ENCODE data around the gene EXOG. TPM values are rescaled to one million over a fixed set of nuclear protein-coding genes. Genes with fewer than 3 reads are reported as not detected.

EXOG gene
- total and polyA plus RNA-seq, 3 experiments from 2014 or later: 8.7 to 19.0 (median 17.7) TPM

DNA sequence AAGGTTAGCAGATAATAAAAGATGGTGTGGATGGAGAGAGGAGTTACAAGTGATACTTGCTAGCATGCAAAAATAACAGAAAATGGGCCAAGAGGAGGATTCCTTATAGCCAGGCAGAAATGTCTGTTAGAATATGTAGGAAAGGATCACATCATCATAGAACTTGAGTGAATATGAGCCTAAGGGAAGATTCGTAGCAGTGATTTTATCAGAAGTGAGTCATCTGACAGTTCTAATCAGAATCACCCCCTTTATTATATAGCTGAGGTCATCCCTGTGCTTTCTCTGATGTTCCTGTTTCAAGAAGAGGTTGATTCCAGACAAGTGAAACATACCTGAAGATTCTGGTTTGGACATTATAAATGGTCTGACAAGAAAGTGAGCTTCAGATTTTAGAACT lies 22.9 kb downstream of the EXOG start:
- Mint-ChIP-seq H3K4me3 (peak overlapping the region in 2 of 7 donors; percentile 13 to 73), H3K27ac (peak overlapping the region; percentile 57 to 98 (median 85)), H3K9me3 (no peaks in the 10 kb centered on the region), H3K27me3 (no peaks in the 10 kb centered on the region), H3K4me1 (peaks cover 33 to 43% (median 39%) of the 10 kb centered on the region in 3 donors), H3K36me3 (peaks cover 0 to 37% (median 7%) of the 10 kb centered on the region in 3 donors)
- ChIA-PET POLR2A (interaction anchor here (0.7 kb wide), 1 partner anchor 22 kb away, joined by 3 read pairs; no protein-coding TSS in a partner anchor), CTCF (interaction anchor here (1.0 to 6.1 kb wide), 3 partner anchors 17 to 135 kb away, joined by 3 to 79 read pairs (median 6); no protein-coding TSS in a partner anchor)
- Histone ChIP-seq H3K4me1 (ENCODE audit: insufficient read depth, low read length) (peaks cover 27% of the 10 kb centered on the region), H3K9me3 (ENCODE audit: low read length) (no peaks in the 10 kb centered on the region), H3K36me3 (ENCODE audit: insufficient read depth, low read length) (no peaks in the 10 kb centered on the region), H3K4me3 (ENCODE audit: low read length) (no peak overlapping the region), H3K27me3 (ENCODE audit: insufficient read depth, low read length, poor library complexity, severe bottlenecking) (no peaks in the 10 kb centered on the region), H3K27ac (ENCODE audit: low read depth, low read length) (no peak overlapping the region)
- DNase-seq: no peak

DNA sequence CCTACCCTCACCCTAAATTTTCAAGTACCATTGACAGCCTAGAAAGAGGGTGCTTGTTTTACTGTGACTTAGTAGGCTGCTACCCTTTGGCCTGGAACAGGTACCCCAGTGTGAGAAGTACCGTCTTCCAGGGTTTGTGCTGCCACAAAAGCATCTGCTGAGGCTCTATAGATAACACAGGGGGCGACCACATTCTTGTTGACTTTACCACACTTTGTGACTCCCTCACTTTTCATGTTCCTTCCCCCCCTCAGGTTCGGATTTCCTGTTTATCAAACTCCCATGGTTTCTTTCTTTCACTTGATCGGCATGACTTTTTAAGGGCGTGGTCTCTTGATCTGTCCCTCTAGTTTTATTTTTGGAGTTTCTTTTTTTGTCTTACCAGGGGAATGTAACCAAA lies 23.5 kb downstream of the EXOG start:
- H3K27me3 ChIP-seq (ENCODE audit: insufficient read depth, low read length, poor library complexity, severe bottlenecking): no peaks in the 10 kb centered on the region
- H3K4me3 Mint-ChIP-seq: peak overlapping the region; percentile 11 to 73 (median 60)
- ChIA-PET POLR2A (no interaction called here), CTCF (interaction anchor here (2.0 to 6.1 kb wide), 4 partner anchors 20 to 134 kb away, joined by 4 to 79 read pairs (median 14); partner anchors contain the start of gene EXOG)
- H3K27me3 Mint-ChIP-seq: no peaks in the 10 kb centered on the region
- peak overlapping the region; percentile 57 to 98 (median 85) for H3K27ac Mint-ChIP-seq
- no peak overlapping the region for H3K27ac ChIP-seq (ENCODE audit: low read depth, low read length)
- no peaks in the 10 kb centered on the region for H3K9me3 Mint-ChIP-seq
- peaks cover 33 to 43% (median 39%) of the 10 kb centered on the region in 3 donors for H3K4me1 Mint-ChIP-seq
- H3K4me3 ChIP-seq (ENCODE audit: low read length): peak overlapping the region; percentile 1
- no peaks in the 10 kb centered on the region for H3K9me3 ChIP-seq (ENCODE audit: low read length)
- peak in 3 of 5 donors; percentile 55 to 72 (median 63) for DNase-seq
- peaks cover 27% of the 10 kb centered on the region for H3K4me1 ChIP-seq (ENCODE audit: insufficient read depth, low read length)
- H3K36me3 Mint-ChIP-seq: peaks cover 2 to 39% (median 9%) of the 10 kb centered on the region in 3 donors
- H3K36me3 ChIP-seq (ENCODE audit: insufficient read depth, low read length): no peaks in the 10 kb centered on the region

DNA sequence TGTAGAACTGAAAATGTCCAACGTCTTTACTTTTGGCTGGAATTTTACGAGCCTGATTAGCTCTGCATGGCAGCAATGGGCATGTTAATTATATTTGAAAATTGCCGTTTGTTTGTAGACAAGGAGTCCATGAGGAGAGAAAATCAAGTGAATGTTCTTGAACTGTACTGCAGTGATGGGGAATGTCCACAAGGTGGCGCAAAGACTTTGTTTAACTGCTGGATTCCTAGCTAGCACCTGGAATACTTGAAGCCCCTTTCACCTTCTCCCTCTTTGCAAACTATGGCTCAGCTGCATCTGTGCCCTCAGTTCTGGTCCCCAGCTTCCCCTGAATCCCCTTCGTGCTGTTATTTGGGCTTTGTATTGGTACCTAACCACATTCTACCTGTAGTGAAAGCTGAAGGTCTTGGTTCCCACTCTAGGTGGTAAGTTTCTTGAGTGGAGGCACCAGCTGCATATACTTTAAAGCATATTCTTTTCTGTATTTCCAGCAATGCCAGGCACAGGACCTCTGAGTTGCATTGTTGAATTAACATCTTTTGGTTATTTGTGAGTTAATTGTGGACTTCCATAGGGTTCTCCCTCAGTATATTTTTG lies 25.3 kb downstream of the EXOG start:
- H3K36me3 Mint-ChIP-seq: peaks cover 7 to 48% (median 17%) of the 10 kb centered on the region in 3 donors
- DNase-seq: peak; percentile 21 to 74 (median 51)
- Histone ChIP-seq H3K27me3 (ENCODE audit: insufficient read depth, low read length, poor library complexity, severe bottlenecking) (no peaks in the 10 kb centered on the region), H3K9me3 (ENCODE audit: low read length) (no peaks in the 10 kb centered on the region), H3K4me1 (ENCODE audit: insufficient read depth, low read length) (peaks cover 27% of the 10 kb centered on the region), H3K27ac (ENCODE audit: low read depth, low read length) (no peak overlapping the region), H3K36me3 (ENCODE audit: insufficient read depth, low read length) (peaks cover 4% of the 10 kb centered on the region), H3K4me3 (ENCODE audit: low read length) (no peak overlapping the region)
- peaks cover 33 to 43% (median 39%) of the 10 kb centered on the region in 3 donors for H3K4me1 Mint-ChIP-seq
- no peaks in the 10 kb centered on the region for H3K27me3 Mint-ChIP-seq
- H3K9me3 Mint-ChIP-seq: no peaks in the 10 kb centered on the region
- H3K27ac Mint-ChIP-seq: peak overlapping the region in 3 of 8 donors; percentile 43 to 95 (median 77)
- ChIA-PET POLR2A (interaction anchor here (1.0 kb wide), 1 partner anchor 25 kb away, joined by 3 read pairs; the partner anchor contains the start of gene EXOG), CTCF (interaction anchor here (0.6 to 6.1 kb wide), 29 partner anchors 8 to 770 kb away, joined by 3 to 79 read pairs (median 4); partner anchors contain the start of genes EXOG and XYLB)
- H3K4me3 Mint-ChIP-seq: peak overlapping the region in 1 of 7 donors; percentile 21

DNA sequence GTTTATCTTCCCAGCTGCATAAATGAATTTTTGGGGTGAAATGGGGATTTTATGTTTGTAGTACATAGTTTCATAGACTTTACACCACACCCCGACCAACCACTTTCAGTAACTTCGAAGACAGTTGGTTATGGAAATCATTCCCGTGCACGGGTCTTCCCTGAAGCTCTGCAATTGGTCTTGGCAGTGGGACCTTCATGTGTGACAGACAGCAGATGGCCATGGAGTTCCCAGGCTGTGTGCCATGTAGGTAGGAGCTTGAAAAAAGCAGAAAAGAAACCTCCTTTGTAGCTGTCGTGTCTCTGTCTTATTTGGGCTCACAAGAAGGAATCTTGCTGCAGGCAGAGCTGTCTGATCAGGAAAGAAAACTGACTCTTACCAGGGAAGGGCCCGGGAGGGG lies 25.9 kb downstream of the EXOG start:
- peaks cover 7 to 48% (median 16%) of the 10 kb centered on the region in 3 donors for H3K36me3 Mint-ChIP-seq
- H3K4me1 Mint-ChIP-seq: peaks cover 33 to 43% (median 39%) of the 10 kb centered on the region in 3 donors
- H3K9me3 Mint-ChIP-seq: no peaks in the 10 kb centered on the region
- no peak overlapping the region for H3K27ac Mint-ChIP-seq
- POLR2A ChIA-PET: interaction anchor here (1.0 kb wide), 1 partner anchor 26 kb away, joined by 3 read pairs; the partner anchor contains the start of gene EXOG
- no peaks in the 10 kb centered on the region for H3K27me3 Mint-ChIP-seq
- Histone ChIP-seq H3K4me3 (ENCODE audit: low read length) (no peak overlapping the region), H3K4me1 (ENCODE audit: insufficient read depth, low read length) (peaks cover 27% of the 10 kb centered on the region), H3K27ac (ENCODE audit: low read depth, low read length) (no peak overlapping the region), H3K36me3 (ENCODE audit: insufficient read depth, low read length) (peaks cover 4% of the 10 kb centered on the region), H3K9me3 (ENCODE audit: low read length) (no peaks in the 10 kb centered on the region), H3K27me3 (ENCODE audit: insufficient read depth, low read length, poor library complexity, severe bottlenecking) (no peaks in the 10 kb centered on the region)
- DNase-seq: no peak
- CTCF ChIA-PET: interaction anchor here (0.8 to 6.1 kb wide), 26 partner anchors 8 to 770 kb away, joined by 3 to 79 read pairs (median 4); partner anchors contain the start of genes EXOG and XYLB
- H3K4me3 Mint-ChIP-seq: no peak overlapping the region

DNA sequence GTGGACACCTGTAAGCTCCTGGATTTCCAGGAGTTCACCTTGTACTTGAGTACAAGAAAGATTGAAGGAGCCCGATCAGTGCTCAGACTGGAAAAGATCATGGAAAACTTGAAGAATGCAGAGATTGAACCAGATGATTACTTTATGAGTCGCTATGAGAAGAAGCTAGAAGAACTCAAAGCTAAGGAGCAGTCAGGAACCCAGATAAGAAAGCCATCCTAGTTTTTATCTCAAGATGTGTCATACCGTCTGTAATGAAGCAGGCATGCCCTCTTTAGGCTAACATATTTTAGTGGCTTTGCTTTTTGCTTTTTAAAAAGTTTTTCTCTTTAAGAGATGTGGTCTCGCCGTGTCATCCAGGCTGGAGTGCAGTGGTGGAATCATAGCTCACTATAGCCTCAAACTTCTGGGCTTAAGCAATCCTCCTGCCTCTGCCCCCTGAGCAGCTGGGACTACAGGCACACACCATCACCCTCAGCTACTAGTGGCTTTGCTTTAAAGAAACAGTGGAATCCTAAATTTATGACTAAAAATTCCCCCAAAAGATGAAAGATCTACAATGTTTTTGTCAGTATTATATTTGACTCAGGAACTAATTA lies 28.1 kb downstream of the EXOG start:
- Mint-ChIP-seq H3K4me1 (peaks cover 21 to 28% (median 25%) of the 10 kb centered on the region in 3 donors), H3K27me3 (no peaks in the 10 kb centered on the region), H3K9me3 (no peaks in the 10 kb centered on the region), H3K36me3 (peaks cover 7 to 61% (median 22%) of the 10 kb centered on the region in 3 donors), H3K4me3 (no peak overlapping the region), H3K27ac (no peak overlapping the region)
- POLR2A ChIA-PET: no interaction called here
- no peaks in the 10 kb centered on the region for H3K9me3 ChIP-seq (ENCODE audit: low read length)
- CTCF ChIA-PET: interaction anchor here (1.0 to 6.1 kb wide), 3 partner anchors 10 to 129 kb away, joined by 3 to 79 read pairs (median 3); no protein-coding TSS in a partner anchor
- no peaks in the 10 kb centered on the region for H3K27me3 ChIP-seq (ENCODE audit: insufficient read depth, low read length, poor library complexity, severe bottlenecking)
- H3K4me1 ChIP-seq (ENCODE audit: insufficient read depth, low read length): peaks cover 21% of the 10 kb centered on the region
- H3K27ac ChIP-seq (ENCODE audit: low read depth, low read length): no peak overlapping the region
- H3K36me3 ChIP-seq (ENCODE audit: insufficient read depth, low read length): peaks cover 4% of the 10 kb centered on the region
- no peak overlapping the region for H3K4me3 ChIP-seq (ENCODE audit: low read length)
- no peak for DNase-seq

DNA sequence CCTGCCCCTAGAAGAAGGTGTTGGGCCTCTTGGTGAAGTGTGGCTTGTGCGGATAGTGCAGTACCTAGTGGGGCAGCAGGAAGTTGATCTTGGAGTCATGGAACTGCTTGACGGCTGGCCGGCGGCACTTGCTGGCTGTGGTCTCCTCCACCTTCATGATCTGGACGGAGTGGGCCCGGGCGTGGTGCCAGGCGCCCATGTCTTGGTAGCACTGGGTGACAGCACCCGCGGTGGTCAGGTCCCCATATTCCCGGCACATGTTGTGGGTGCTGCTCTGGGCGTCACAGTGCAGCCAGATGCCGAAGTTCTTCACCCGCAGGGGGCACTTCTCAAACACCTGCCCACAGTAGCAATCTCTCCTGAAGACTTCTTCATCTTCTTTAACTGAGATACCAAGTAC lies 30.7 kb downstream of the EXOG start:
- POLR2A ChIA-PET: no interaction called here
- no peak overlapping the region for H3K27ac ChIP-seq (ENCODE audit: low read depth, low read length)
- H3K4me3 Mint-ChIP-seq: no peak overlapping the region
- H3K4me3 ChIP-seq (ENCODE audit: low read length): no peak overlapping the region
- DNase-seq: no peak
- peaks cover 7 to 76% (median 22%) of the 10 kb centered on the region in 3 donors for H3K36me3 Mint-ChIP-seq
- H3K9me3 Mint-ChIP-seq: no peaks in the 10 kb centered on the region
- no peaks in the 10 kb centered on the region for H3K27me3 Mint-ChIP-seq
- CTCF ChIA-PET: no interaction called here
- no peaks in the 10 kb centered on the region for H3K4me1 ChIP-seq (ENCODE audit: insufficient read depth, low read length)
- peaks cover 4% of the 10 kb centered on the region for H3K36me3 ChIP-seq (ENCODE audit: insufficient read depth, low read length)
- peak overlapping the region in 1 of 8 donors; percentile 33 for H3K27ac Mint-ChIP-seq
- peaks cover 0 to 3% (median under 1%) of the 10 kb centered on the region in 3 donors for H3K4me1 Mint-ChIP-seq
- H3K9me3 ChIP-seq (ENCODE audit: low read length): no peaks in the 10 kb centered on the region
- no peaks in the 10 kb centered on the region for H3K27me3 ChIP-seq (ENCODE audit: insufficient read depth, low read length, poor library complexity, severe bottlenecking)

DNA sequence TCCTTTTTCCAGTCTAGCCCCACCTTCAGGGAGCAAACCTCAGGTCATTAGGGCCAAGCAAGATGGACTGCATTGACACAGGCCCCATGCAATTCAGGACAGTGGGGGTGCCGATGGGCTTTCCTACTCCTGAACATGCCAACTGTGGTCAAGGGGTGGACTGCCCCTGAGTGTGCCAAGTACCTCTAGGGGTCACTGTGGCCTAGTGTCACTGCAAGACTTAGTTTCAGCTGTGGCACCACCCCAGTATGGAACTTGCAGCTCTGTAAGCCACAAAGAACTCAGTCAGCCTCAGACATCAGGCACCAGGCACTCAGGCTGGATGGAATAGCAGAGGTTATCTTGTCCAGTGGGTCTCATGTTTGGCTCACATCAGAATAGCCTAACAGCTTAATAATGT lies 32.3 kb downstream of the EXOG start:
- ChIA-PET CTCF (no interaction called here), POLR2A (no interaction called here)
- H3K4me1 ChIP-seq (ENCODE audit: insufficient read depth, low read length): no peaks in the 10 kb centered on the region
- peaks cover 4% of the 10 kb centered on the region for H3K36me3 ChIP-seq (ENCODE audit: insufficient read depth, low read length)
- Mint-ChIP-seq H3K36me3 (peaks cover 7 to 73% (median 22%) of the 10 kb centered on the region in 3 donors), H3K4me1 (peaks cover 0 to 2% (median 0%) of the 10 kb centered on the region in 3 donors), H3K27me3 (no peaks in the 10 kb centered on the region), H3K4me3 (no peak overlapping the region), H3K27ac (no peak overlapping the region), H3K9me3 (no peaks in the 10 kb centered on the region)
- DNase-seq: no peak
- no peak overlapping the region for H3K27ac ChIP-seq (ENCODE audit: low read depth, low read length)
- H3K27me3 ChIP-seq (ENCODE audit: insufficient read depth, low read length, poor library complexity, severe bottlenecking): no peaks in the 10 kb centered on the region
- no peak overlapping the region for H3K4me3 ChIP-seq (ENCODE audit: low read length)
- H3K9me3 ChIP-seq (ENCODE audit: low read length): no peaks in the 10 kb centered on the region

DNA sequence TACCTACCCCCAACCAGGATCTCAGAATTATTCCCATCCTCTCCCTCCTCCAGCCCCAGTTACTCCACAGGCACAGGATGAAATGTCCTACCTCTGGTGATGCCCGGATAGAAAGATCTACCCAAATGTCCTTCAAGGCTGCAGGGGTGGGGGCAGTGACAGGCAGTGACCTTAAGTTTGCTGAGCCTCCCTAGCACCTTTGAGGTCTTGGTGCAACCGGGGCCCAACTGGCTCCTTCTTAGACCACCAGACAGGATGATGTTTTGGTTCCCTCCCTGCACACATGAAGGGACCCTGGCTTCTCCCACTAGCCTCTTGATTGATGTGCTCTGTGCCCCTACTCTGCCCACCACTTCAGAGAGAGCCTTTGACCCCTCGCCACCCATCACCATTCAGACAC lies 36.4 kb downstream of the EXOG start:
- peaks cover 0 to 2% (median 0%) of the 10 kb centered on the region in 3 donors for H3K4me1 Mint-ChIP-seq
- Histone ChIP-seq H3K9me3 (ENCODE audit: low read length) (no peaks in the 10 kb centered on the region), H3K27ac (ENCODE audit: low read depth, low read length) (no peak overlapping the region), H3K27me3 (ENCODE audit: insufficient read depth, low read length, poor library complexity, severe bottlenecking) (no peaks in the 10 kb centered on the region), H3K4me1 (ENCODE audit: insufficient read depth, low read length) (no peaks in the 10 kb centered on the region), H3K36me3 (ENCODE audit: insufficient read depth, low read length) (no peaks in the 10 kb centered on the region), H3K4me3 (ENCODE audit: low read length) (no peak overlapping the region)
- H3K9me3 Mint-ChIP-seq: no peaks in the 10 kb centered on the region
- ChIA-PET CTCF (interaction anchor here (2.6 kb wide), 1 partner anchor 11 kb away, joined by 9 read pairs; no protein-coding TSS in a partner anchor), POLR2A (no interaction called here)
- H3K27me3 Mint-ChIP-seq: no peaks in the 10 kb centered on the region
- H3K4me3 Mint-ChIP-seq: no peak overlapping the region
- DNase-seq: no peak
- H3K36me3 Mint-ChIP-seq: peaks cover 0 to 58% (median 16%) of the 10 kb centered on the region in 3 donors
- H3K27ac Mint-ChIP-seq: peak overlapping the region in 1 of 8 donors; percentile 72

All from CD8-positive, alpha-beta memory T cell (primary cell).